ENCODE data around the gene SRGAP3.

The SRGAP3 gene

DNA sequence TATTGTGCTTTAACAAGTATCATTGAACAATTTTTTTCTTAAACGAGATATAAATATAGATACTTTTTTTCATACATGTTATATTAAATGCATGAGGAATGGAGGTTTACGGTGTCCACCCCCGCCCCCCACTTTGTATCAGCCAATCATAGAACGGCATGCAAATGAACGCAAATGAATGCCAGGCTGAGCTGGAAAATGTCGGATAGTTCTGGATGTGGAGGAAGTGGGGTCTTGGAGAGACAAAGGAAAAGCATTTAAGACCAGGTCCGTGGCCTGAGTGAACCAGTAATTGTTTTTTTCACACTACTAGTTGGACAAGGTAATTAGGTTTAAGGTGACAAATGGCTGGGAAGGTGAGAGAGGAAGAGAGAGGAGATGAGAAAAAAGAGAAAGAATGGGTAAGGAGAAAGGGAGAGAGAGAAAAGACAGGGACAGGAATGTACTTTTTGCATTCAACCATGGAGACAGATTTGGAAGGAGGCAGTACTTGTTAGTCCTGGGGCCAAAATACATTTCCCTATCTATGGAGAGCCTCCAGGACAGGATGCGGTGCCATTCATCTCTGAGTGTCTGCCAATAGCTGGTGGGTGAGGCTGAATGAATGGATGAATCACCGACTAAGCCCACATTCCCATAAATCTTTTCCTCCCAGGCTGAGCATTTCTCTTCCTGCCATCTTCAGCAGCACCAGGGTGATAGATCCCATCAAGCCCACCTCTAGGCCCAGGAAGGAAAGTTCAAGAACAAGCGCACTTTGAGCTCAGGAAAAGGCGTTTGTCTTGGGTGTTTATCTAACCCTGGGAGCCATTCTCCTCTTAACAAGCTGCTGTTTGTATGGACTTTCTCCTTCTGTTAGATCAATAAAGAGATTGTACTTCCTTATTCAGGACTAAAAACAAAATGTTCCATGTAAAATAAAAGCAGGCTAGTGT lies 284.7 kb downstream of the SRGAP3 start:
- DNase-seq (ENCODE audit: low read depth): no peak

DNA sequence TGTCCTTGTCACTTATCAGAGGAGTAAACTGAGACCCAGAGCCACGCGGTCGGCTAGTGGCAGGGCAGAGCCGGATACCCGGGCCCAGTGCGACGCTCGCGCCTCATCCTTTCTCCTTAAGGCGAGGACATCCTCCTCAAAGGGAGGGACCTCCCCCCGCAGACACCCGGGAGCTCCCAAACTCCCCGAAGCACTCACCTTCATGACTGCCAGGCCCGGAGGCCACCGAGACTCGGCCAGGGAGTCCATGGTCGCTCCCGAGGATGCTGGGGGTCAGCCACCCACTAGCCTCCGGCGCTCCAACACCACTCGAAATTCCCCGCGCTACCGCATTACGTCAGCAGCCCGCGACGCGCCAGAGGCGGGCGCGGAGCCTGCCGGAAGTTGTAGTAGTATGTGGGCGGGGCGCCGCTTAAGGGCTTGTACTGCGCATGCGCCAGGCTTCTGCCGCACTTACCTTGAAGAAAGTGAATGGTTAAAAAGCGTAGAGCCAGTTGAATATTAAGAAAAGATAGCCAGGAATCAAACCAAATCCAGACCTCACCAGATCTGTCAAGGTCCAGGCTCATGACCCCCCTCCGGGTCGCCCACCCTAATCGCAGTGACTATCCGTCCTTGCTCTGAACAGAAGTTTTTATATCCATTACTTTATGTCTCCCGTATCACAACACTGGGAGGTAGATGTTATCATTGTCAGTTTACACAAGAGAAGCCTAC lies 286.2 kb downstream of the SRGAP3 start, which contains the start of gene RAD18:
Gene RAD18 (minus strand): TSS at position 336 of the 717 bp plus-strand sequence. CDS start 87 bp downstream, at position 249.
- peak; percentile 67 for DNase-seq (ENCODE audit: low read depth)

DNA sequence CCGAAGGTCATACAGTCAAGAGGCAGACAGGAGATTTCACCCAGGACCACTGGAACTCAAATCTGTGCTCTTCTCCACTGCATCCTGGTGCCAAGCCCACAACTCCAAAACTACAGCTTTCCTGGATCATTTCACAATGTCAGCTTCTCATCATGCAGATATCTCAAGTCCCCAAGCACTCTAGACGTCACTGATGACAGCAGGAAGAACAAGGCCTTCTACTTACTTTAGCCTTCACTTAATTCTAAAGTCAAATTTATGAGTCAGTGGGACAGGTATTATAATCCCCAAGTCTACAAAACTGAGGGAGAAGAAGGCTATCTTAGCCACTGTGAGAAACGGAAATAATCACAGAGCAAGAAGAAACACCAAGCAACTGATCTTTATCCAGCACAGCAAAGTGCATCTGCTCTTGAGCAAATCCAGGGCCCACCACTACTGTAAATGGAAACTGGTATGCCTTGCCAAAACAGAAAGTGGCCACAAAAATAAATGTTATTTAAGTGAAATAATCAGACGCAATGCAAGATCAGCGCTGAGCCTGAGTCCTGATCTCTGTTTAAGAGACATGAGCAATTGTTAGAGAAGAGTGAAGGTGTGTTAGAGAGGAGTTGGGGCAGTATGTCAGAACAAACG lies 287.1 kb downstream of the SRGAP3 start:
- DNase-seq (ENCODE audit: low read depth): no peak

DNA sequence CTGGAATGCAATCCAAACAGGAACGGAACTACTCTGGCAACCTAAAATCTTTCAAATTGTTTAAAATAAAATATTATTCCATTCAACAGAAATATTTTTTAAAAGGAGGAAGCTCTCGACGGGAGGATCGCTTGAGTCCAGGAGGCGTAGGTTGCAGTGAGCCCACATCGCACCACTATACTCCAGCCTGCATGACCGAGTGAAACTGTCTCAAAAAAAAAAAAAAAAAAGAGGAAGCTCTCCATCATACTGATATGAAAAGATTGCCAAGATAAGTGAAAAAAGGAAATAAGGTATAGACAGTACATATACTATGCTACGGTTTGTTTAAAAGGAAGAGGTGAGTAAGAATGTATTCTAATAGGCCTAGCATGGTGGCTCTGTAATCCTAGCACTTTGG lies 289.8 kb downstream of the SRGAP3 start:
- DNase-seq (ENCODE audit: low read depth): no peak

DNA sequence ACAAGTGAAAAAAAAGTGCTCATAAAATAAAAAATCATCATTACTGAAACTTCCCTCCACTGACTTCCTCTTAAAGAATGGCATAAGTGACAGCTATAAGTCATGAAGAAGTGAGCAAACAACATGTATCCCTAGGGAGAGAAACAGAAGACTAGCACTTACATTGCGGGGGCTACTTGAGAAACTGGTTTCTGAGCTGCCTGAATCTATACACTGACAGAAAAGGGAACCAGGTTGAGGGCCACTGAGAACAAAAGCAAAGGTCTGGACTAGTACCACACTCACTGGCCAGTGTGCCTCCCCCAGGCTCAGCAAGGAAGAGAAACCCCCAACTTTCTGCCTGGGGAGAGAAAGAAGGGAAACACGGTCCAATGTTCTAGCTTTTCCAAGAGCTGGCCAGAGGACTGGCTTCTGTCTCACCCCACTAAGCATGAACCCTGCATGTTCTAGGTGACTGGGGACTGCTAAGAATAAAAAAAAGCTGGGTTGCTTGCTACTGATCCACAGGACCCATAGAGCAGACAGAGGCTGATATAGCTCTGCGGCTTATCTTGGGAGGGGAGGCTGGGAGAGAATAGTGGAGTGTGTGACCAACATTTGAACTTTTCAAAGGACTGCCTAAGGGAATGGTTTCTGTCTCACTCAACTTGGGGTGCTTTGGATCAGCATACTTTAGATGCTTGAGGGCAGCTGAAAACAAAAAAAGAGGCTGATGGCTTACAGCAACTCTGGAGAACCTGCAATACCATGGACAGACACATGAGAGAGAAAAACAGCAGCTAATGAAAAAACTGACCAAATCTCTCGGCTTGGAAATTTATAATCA lies 294.3 kb downstream of the SRGAP3 start:
- peak; percentile 76 for DNase-seq (ENCODE audit: low read depth)

DNA sequence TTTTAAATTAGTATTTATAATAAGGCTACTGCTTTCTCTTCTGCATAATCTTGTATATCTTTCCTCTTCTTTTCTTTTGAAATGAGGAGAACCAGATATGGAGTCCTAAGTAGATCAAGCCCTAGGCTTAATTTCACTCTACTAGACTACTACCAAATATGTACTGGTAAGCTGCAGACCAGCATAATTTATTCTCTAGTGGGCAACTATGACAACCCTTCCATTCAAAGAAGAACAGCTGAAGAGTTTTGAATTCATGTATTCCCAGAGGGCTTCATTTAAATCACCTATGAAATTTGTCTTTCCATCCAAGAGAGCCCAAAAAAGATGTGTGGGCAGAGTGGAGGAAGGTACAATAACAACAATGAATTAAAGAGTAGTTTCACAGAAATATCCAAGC lies 296.1 kb downstream of the SRGAP3 start:
- DNase-seq (ENCODE audit: low read depth): no peak

DNA sequence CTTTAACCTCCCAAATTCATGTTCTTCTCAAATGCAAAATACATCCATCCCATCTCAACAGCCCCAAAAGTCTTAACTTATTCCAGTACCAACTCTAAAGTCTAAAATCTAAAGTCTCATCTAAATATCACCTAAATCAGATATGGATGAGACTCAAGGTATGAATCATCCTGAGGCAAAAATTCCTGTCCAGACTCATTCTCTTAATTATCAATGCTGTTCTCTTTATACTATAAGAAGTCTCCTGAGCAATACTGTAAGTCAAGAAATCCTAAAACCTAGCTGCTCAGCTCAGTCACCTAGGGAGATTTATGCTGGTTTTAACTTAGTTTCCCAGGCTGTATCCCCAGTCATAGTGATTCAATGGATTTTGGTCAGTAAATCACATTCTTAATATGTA lies 297.3 kb downstream of the SRGAP3 start:
- DNase-seq (ENCODE audit: low read depth): no peak

DNA sequence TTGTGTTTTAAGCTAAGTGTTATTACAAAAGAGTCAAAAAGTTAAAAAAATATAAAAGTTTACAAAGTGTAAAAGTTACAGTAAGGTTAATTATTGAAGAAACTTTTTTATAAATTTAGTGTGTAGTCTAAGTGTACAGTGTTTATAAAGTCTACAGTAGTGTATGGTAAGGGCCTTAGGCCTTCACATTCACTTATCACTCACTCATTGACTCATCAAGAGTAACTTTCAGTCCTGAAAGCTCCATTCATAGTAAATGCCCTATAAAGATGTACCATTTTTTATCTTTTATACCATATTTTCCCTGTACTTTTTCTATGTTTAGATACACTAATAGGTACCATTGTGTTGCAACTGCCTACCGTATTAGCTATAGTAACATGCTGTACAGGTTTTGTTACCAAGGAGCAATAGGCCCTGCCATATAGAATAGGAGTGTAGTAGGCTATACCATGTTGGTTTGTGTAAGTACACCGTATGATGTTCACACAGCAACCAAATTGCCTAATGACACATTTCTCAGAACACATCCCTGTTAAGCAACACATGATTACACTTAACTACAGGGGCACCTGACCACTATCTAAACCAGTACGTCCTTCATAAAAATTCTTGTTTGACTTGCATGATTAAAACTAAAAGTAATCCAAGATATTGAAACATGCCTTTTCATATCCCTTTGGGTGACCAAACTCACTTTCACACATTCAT lies 303.4 kb downstream of the SRGAP3 start:
- DNase-seq (ENCODE audit: low read depth): no peak

DNA sequence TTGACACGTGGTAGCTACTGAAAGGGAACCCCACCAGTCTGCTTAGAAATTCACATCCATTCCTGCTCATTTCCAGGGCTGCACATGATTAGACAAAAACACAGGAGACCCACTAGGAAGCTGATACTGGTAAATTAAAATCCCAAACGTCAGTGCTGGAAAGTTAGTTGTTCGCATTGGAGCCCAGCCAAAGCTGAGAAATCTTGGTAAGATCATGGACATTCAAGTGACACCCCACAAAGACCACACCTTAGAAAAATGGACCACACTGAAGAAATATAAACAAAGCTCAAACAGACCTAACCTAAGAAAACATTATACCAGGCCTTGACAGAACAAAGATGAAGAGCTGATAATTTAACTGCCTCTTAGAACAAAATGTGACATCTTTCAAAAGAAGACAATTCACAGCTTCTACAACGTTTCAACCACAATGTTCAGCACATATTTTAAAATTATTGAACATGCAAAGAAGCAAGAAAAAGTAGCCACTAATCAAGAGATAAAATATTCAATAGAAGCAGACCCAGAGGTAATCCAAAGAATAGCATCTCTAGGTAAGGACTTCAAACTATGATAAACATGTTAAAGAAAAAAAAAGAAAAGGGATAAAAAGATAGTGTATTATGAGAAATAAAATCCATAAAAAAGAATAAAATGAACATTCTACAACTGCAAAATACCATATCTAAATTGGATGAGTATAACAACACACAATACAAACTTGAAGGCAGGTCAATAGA lies 306.5 kb downstream of the SRGAP3 start:
- DNase-seq (ENCODE audit: low read depth): no peak

DNA sequence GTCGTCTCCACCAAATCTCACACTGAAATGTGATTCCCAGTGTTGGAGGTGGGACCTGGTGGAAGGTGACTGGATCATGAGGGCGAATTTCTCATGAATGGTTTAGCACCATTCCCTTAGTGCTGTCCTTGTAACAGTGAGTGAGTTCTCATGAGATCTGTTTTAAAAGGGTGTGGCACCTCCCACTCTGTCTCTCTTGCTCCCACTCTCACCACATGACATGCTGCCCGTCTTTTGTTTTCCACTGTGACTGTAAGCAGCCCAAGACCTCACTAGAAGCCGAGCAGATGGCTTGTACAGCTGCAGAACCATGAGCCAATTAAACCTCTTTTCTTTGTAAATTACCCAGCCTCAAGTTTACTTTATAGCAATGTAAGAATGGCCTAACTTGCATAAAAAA lies 307.3 kb downstream of the SRGAP3 start:
- no peak for DNase-seq (ENCODE audit: low read depth)

DNA sequence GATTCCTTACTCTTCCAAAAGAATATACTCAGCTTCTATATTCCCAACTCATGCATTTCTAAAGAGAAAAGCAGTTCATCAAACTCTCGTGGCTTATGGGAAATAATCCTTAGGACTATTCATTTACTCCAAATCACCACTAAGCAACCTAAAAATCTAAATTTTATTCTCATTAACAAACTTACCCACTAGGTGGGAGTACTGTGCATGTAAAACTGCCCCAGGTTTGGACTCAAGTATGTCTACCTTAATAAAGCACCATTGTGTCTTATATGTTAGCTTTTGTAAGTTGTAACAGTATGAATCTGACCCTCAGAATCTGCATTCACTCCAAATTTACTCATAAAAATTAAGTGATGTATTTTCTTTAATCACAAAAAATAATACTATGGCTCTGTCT lies 311.4 kb downstream of the SRGAP3 start:
- peak; percentile 34 for DNase-seq (ENCODE audit: low read depth)

DNA sequence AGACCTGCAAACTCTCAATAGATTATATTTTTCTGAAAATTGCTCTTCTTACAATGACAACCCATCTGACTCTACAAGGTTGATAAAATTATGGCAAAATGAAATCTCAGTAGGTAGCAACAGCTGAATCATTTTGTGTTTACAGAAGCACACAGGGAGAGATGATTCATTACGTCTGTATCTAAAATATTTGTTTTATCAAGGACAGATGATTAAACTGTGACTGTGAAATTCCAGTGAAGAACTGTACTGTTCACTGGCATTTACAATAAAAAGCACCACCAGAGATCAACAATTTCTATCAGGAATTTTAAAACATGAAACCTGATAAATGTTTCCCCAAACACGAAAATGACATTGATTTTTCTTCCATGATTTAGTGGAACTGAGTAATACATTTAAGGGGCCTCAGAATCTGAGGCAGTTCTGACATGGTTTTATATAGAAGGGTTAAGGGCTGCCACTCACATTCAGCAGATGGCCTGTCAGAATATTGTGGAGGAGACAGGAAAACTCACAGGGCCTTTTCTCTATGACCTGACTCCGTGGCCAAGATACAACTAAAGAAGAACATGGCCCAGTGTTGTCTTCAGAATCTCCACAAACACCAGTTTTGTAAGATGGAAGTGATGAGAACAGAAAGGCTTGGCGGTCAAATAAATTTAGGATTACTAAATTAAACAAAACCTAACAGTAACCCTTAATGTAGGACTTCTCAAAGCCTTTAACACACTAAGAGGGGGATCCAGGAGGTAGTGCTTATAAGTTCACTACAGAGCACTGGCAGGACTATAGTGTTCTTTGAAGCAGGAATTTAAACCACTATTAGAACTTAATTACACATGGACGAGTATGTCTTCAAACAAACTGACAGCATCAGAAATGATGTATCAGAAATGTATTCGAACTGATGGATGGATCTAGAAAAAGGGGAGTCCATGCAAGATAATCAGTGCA lies 312.1 kb downstream of the SRGAP3 start:
- DNase-seq (ENCODE audit: low read depth): peak; percentile 85

DNA sequence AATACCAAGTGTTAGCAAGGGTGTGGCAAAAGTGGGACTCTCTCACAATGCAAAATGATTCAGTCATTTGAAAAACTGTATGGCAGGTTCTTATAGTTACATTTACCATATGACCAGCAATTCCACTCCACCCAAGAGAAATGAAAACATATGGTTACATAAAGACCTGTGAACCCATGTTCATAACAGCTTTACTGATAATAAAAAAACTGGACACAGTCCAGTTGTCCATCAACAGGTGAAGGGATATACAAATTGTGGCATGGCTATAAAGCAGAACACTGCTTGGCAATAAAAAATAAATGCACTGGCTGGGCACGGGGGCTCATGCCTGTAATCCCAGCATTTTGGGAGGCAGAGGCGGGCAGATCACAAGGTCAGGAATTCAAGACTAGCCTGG lies 316.9 kb downstream of the SRGAP3 start:
- no peak for DNase-seq (ENCODE audit: low read depth)

DNA sequence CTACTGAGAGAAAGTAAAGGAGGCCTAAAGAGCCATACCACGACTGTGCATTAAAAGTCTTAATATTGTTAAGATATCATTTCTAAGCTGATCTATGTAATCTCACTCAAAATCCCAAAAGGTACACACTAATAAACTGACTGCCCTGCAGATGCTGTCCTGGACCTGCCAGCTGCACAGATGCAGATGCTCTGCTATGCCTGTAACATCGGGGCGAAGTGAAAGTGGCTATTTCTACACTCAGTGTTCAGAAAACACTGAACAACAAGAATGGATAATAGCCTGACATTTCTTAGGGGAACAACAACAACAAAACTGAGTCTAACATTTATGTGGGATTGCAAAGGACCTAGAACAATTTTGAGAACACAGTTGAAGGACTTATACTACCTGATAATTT lies 318.1 kb downstream of the SRGAP3 start:
- DNase-seq (ENCODE audit: low read depth): no peak

Measured in non-pigmented ciliary epithelial cell (primary cell).